ENCODE results near the gene MYCBP. TPM values are rescaled to one million over a fixed set of nuclear protein-coding genes. Genes with fewer than 3 reads are reported as not detected.
"Not testable (repeated sequence)": the region's sequence is repeated elsewhere in the genome, so short reads cannot be mapped to it uniquely, and the experiment has no call there.

MYCBP gene
- total RNA-seq, 1 donor, result 2.5 TPM

GRCh38 chr1:38917337-38917736, 44.2 kb upstream of the MYCBP start:
- Histone ChIP-seq H3K9me3 (ENCODE audit: low read depth, low read length) (no peaks in the 10 kb centered on the region), H3K27me3 (ENCODE audit: insufficient read depth, low read length) (no peaks in the 10 kb centered on the region), H2AFZ (ENCODE audit: low read length) (no peak overlapping the region), H3K4me2 (ENCODE audit: insufficient read depth, low read length) (no peak overlapping the region), H3K4me3 (ENCODE audit: insufficient read depth, low read length) (no peak overlapping the region), H3K79me2 (ENCODE audit: insufficient read depth, low read length) (no peaks in the 10 kb centered on the region), H3K4me1 (ENCODE audit: insufficient read depth, low read length) (no peaks in the 10 kb centered on the region), H4K20me1 (ENCODE audit: insufficient read depth, low read length) (no peaks in the 10 kb centered on the region), H3K36me3 (ENCODE audit: insufficient read depth, low read length) (no peaks in the 10 kb centered on the region), H3K27ac (ENCODE audit: low read depth, low read length) (no peak overlapping the region)
- no peak for TF ChIP-seq CTCF (IDR thresholded peaks at IDR 0.05; ENCODE audit: extremely low read depth, low read depth, low read length)
- no peak for DNase-seq (ENCODE audit: insufficient read length, low spot score, missing footprints)

- no peak overlapping the region for H2AFZ ChIP-seq (ENCODE audit: low read length)
- H3K4me3 ChIP-seq (ENCODE audit: insufficient read depth, low read length), result no peak overlapping the region
- DNase-seq (ENCODE audit: insufficient read length, low spot score, missing footprints), result no peak
- no peak for TF ChIP-seq CTCF (IDR thresholded peaks at IDR 0.05; ENCODE audit: extremely low read depth, low read depth, low read length)
- H3K27me3 ChIP-seq (ENCODE audit: insufficient read depth, low read length), result no peaks in the 10 kb centered on the region
- no peaks in the 10 kb centered on the region for H3K4me1 ChIP-seq (ENCODE audit: insufficient read depth, low read length)
- H3K79me2 ChIP-seq (ENCODE audit: insufficient read depth, low read length), result no peaks in the 10 kb centered on the region
- H3K4me2 ChIP-seq (ENCODE audit: insufficient read depth, low read length), result no peak overlapping the region
- H4K20me1 ChIP-seq (ENCODE audit: insufficient read depth, low read length), result no peaks in the 10 kb centered on the region
- H3K27ac ChIP-seq (ENCODE audit: low read depth, low read length), result no peak overlapping the region
- no peaks in the 10 kb centered on the region for H3K36me3 ChIP-seq (ENCODE audit: insufficient read depth, low read length)
- no peaks in the 10 kb centered on the region for H3K9me3 ChIP-seq (ENCODE audit: low read depth, low read length)
Measured at GRCh38 chr1:38915352-38915948, 42.3 kb upstream of the MYCBP start.

- not testable (repeated sequence) for H3K36me3 ChIP-seq (ENCODE audit: insufficient read depth, low read length); H2AFZ ChIP-seq (ENCODE audit: low read length); H4K20me1 ChIP-seq (ENCODE audit: insufficient read depth, low read length); H3K79me2 ChIP-seq (ENCODE audit: insufficient read depth, low read length); H3K4me1 ChIP-seq (ENCODE audit: insufficient read depth, low read length); H3K4me2 ChIP-seq (ENCODE audit: insufficient read depth, low read length); H3K4me3 ChIP-seq (ENCODE audit: insufficient read depth, low read length); DNase-seq (ENCODE audit: insufficient read length, low spot score, missing footprints); H3K9me3 ChIP-seq (ENCODE audit: low read depth, low read length); H3K27ac ChIP-seq (ENCODE audit: low read depth, low read length); H3K27me3 ChIP-seq (ENCODE audit: insufficient read depth, low read length)
Measured at GRCh38 chr1:38914908-38915307, 41.8 kb upstream of the MYCBP start.

GRCh38 chr1:38908821-38909220, 35.7 kb upstream of the MYCBP start:
- no peak for TF ChIP-seq CTCF (IDR thresholded peaks at IDR 0.05; ENCODE audit: extremely low read depth, low read depth, low read length)
- H3K4me3 ChIP-seq (ENCODE audit: insufficient read depth, low read length), result no peak overlapping the region
- no peaks in the 10 kb centered on the region for H3K36me3 ChIP-seq (ENCODE audit: insufficient read depth, low read length)
- no peaks in the 10 kb centered on the region for H4K20me1 ChIP-seq (ENCODE audit: insufficient read depth, low read length)
- DNase-seq (ENCODE audit: insufficient read length, low spot score, missing footprints), result peak; percentile 19
- H3K9me3 ChIP-seq (ENCODE audit: low read depth, low read length), result no peaks in the 10 kb centered on the region
- H3K27me3 ChIP-seq (ENCODE audit: insufficient read depth, low read length), result no peaks in the 10 kb centered on the region
- H3K4me1 ChIP-seq (ENCODE audit: insufficient read depth, low read length), result no peaks in the 10 kb centered on the region
- H3K4me2 ChIP-seq (ENCODE audit: insufficient read depth, low read length), result no peak overlapping the region
- H3K27ac ChIP-seq (ENCODE audit: low read depth, low read length), result no peak overlapping the region
- no peaks in the 10 kb centered on the region for H3K79me2 ChIP-seq (ENCODE audit: insufficient read depth, low read length)
- no peak overlapping the region for H2AFZ ChIP-seq (ENCODE audit: low read length)
